Subcutaneous preadipocyte (primary cell): ENCODE measurements around the gene GTPBP4. TPM values are rescaled to one million over a fixed set of nuclear protein-coding genes. Genes with fewer than 3 reads are reported as not detected.

ENCODE experiments used
- total RNA-seq: library from RNA; depleted of rRNA; stranded (reverse); fragments of >200 nt; gene quantifications from 2 replicates; pipeline ENCODE4 v1.2.3, GENCODE V29; 2012

The GTPBP4 gene
- total RNA-seq: 32.0 and 37.9 TPM in 2 replicates

GRCh38 chr10:987870-988666 is at the start of gene GTPBP4:
TSS of gene GTPBP4 (plus strand) at chr10:988434. CDS start at chr10:988480, 46 bp downstream.

GRCh38 chr10:1025683-1026082 is 37.4 kb downstream of the GTPBP4 start, which contains the start of gene IDI2:
TSS of gene IDI2 (minus strand) at chr10:1025859. CDS start at chr10:1024723, 1,136 bp downstream.

GRCh38 chr10:1048732-1049424 is 60.6 kb downstream of the GTPBP4 start, which contains the start of gene IDI1:
TSS of gene IDI1 (minus strand) at chr10:1049119. CDS start at chr10:1049003, 116 bp downstream.

GRCh38 chr10:1056326-1057105 is 68.3 kb downstream of the GTPBP4 start, which contains the start of gene WDR37:
TSS of gene WDR37 (plus strand) at chr10:1056385. CDS start at chr10:1072156, 15,771 bp downstream.

Other genes starting within 250 kb of the GTPBP4 start
- 42.6 and 59.4 TPM in 2 replicates for gene LARP4B, start 56.7 kb upstream of the GTPBP4 start, total RNA-seq
- under 0.01 TPM in 1 of 2 replicates, not detected in the other for gene IDI2, start 37.4 kb downstream of the GTPBP4 start, total RNA-seq
- gene IDI1, start 60.7 kb downstream of the GTPBP4 start, total RNA-seq: 112 and 135 TPM in 2 replicates
- 15.4 and 19.7 TPM in 2 replicates for gene WDR37, start 68.0 kb downstream of the GTPBP4 start, total RNA-seq